Measurements from ENCODE around the gene KLHL15. TPM values are rescaled to one million over a fixed set of nuclear protein-coding genes. Genes with fewer than 3 reads are reported as not detected.

KLHL15 gene
- total and polyA plus RNA-seq, 2 donors (not counting 3 experiments of a cell fraction or from before 2014, with no cell fraction given) = 1.4 to 3.6 TPM

DNA sequence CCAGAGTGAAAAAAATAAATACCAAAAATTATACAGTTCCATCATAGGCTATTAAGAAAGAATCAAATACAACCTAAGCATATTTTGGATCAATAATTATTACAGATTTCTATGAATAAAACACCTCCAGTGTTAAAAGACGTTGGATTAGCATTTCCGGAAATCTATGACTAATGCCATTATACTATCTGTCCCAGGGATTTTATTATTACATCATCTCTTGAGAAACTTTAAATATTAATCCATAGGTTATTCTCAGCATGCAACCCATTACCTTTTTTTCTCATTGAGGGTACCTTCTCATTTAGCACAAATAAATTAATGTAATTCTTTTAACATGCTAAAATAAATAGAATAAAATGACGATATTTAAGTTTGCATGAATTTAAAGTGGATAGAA lies 74.6 kb downstream of the KLHL15 start:
- BruUV-seq (replicated peaks) = no TSS peak
- H3K79me2 ChIP-seq (ENCODE audit: control insufficient read depth, insufficient read depth, low read length) = no peaks in the 10 kb centered on the region
- H3K36me3 ChIP-seq (ENCODE audit: control insufficient read depth in 2 of 2, extremely low read depth in 1 of 2, insufficient read depth in 2 of 2, low read length in 2 of 2) = no peaks in the 10 kb centered on the region
- H3K27ac ChIP-seq (ENCODE audit: insufficient read depth, low read depth, low read length) = no peak overlapping the region
- H3K9me1 ChIP-seq (replicated peaks; ENCODE audit: control insufficient read depth, extremely low read depth, insufficient read depth, low read length) = no peaks in the 10 kb centered on the region
- DNase-seq (ENCODE audit: low read depth, low spot score) (no peak), FAIRE-seq (no peak)
- H3K9ac ChIP-seq (replicated peaks; ENCODE audit: extremely low read depth, insufficient read depth, low read length) = no peak overlapping the region
- POLR2A ChIA-PET = no interaction called here
- intact Hi-C loops (cut with micrococcal nuclease) = loop anchor here (2.0 kb wide), 1 partner anchor 72 kb away; no protein-coding TSS in a partner anchor
- no peaks in the 10 kb centered on the region for H4K20me1 ChIP-seq (replicated peaks; ENCODE audit: control insufficient read depth, extremely low read depth, insufficient read depth, low read length)
- H3K4me2 ChIP-seq (ENCODE audit: insufficient read depth, low read length) = no peak overlapping the region
- dilution Hi-C loops (cut with MboI; ENCODE audit: extremely low pct_ligation_motif_present, low sequenced_read_pairs) = no loop called here
- H3K4me3 ChIP-seq (replicated peaks in 1 of 3; ENCODE audit: insufficient read depth in 1 of 3, low read depth in 1 of 3, low read length in 3 of 3) = no peak overlapping the region
- no peaks in the 10 kb centered on the region for H3K27me3 ChIP-seq (ENCODE audit: control insufficient read depth in 2 of 2, insufficient read depth in 2 of 2, low read length in 2 of 2)
- TF ChIP-seq POLR2AphosphoS5 (IDR thresholded peaks at IDR 0.05; ENCODE audit: insufficient read depth, low read depth, low read length) (no peak), EZH2 (IDR thresholded peaks at IDR 0.05; ENCODE audit: borderline replicate concordance, low read depth, low read length, severe bottlenecking) (no peak), POLR2A (IDR thresholded peaks at IDR 0.05; ENCODE audit: low read depth, low read length) (no peak), GATA2 (IDR thresholded peaks at IDR 0.05; ENCODE audit: insufficient read depth, insufficient read length, low read depth, low read length) (no peak), FOS (IDR thresholded peaks at IDR 0.05; ENCODE audit: borderline replicate concordance, insufficient read depth, low read length) (no peak), MYC (IDR thresholded peaks at IDR 0.05; ENCODE audit: low read depth, low read length) (no peak), JUN (IDR thresholded peaks at IDR 0.05; ENCODE audit: borderline replicate concordance, insufficient read depth, insufficient read length, low read depth) (no peak)
- TF ChIP-seq, protein P1, sequence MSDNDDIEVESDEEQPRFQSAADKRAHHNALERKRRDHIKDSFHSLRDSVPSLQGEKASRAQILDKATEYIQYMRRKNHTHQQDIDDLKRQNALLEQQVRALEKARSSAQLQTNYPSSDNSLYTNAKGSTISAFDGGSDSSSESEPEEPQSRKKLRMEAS (IDR thresholded peaks at IDR 0.05; ENCODE audit: insufficient read depth, insufficient read length) = no peak
- TF ChIP-seq, protein P2, sequence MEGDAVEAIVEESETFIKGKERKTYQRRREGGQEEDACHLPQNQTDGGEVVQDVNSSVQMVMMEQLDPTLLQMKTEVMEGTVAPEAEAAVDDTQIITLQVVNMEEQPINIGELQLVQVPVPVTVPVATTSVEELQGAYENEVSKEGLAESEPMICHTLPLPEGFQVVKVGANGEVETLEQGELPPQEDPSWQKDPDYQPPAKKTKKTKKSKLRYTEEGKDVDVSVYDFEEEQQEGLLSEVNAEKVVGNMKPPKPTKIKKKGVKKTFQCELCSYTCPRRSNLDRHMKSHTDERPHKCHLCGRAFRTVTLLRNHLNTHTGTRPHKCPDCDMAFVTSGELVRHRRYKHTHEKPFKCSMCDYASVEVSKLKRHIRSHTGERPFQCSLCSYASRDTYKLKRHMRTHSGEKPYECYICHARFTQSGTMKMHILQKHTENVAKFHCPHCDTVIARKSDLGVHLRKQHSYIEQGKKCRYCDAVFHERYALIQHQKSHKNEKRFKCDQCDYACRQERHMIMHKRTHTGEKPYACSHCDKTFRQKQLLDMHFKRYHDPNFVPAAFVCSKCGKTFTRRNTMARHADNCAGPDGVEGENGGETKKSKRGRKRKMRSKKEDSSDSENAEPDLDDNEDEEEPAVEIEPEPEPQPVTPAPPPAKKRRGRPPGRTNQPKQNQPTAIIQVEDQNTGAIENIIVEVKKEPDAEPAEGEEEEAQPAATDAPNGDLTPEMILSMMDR (IDR thresholded peaks at IDR 0.05; ENCODE audit: extremely low read depth in 1 of 2, insufficient read depth in 1 of 2, low read depth in 1 of 2, low read length in 2 of 2) = no peak
- H3K4me1 ChIP-seq (ENCODE audit: control insufficient read depth, extremely low read depth, insufficient read depth, low read length) = peaks cover 10% of the 10 kb centered on the region
- H3K9me3 ChIP-seq (replicated peaks; ENCODE audit: control insufficient read depth, insufficient read depth, low read length) = no peaks in the 10 kb centered on the region
- CTCF ChIA-PET = no interaction called here
- H2AFZ ChIP-seq (ENCODE audit: low read depth, low read length) = no peak overlapping the region
